ENCODE results near the gene PPBP. TPM values are rescaled to one million over a fixed set of nuclear protein-coding genes. Genes with fewer than 3 reads are reported as not detected.
A peak's percentile ranks its signal among the peaks of the same experiment; 100 is the strongest.
"Not testable (repeated sequence)": the region's sequence is repeated elsewhere in the genome, so short reads cannot be mapped to it uniquely, and the experiment has no call there.

Gene PPBP
- total RNA-seq, 1 donor from 2014 or later, result not detected

GRCh38 chr4:73964862-73965611 is 23.0 kb downstream of the PPBP start:
- no peaks in the 10 kb centered on the region for H3K36me3 Mint-ChIP-seq (ENCODE audit: low read depth, unreplicated experiment)
- no peaks in the 10 kb centered on the region for H3K27me3 Mint-ChIP-seq (ENCODE audit: unreplicated experiment)
- no peaks in the 10 kb centered on the region for H3K4me1 Mint-ChIP-seq (ENCODE audit: unreplicated experiment)
- no peak overlapping the region for H3K4me3 Mint-ChIP-seq (ENCODE audit: unreplicated experiment)
- TF ChIP-seq, protein P1, sequence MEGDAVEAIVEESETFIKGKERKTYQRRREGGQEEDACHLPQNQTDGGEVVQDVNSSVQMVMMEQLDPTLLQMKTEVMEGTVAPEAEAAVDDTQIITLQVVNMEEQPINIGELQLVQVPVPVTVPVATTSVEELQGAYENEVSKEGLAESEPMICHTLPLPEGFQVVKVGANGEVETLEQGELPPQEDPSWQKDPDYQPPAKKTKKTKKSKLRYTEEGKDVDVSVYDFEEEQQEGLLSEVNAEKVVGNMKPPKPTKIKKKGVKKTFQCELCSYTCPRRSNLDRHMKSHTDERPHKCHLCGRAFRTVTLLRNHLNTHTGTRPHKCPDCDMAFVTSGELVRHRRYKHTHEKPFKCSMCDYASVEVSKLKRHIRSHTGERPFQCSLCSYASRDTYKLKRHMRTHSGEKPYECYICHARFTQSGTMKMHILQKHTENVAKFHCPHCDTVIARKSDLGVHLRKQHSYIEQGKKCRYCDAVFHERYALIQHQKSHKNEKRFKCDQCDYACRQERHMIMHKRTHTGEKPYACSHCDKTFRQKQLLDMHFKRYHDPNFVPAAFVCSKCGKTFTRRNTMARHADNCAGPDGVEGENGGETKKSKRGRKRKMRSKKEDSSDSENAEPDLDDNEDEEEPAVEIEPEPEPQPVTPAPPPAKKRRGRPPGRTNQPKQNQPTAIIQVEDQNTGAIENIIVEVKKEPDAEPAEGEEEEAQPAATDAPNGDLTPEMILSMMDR (IDR thresholded peaks at IDR 0.05; ENCODE audit: unreplicated experiment), result peak; percentile 42
- no peaks in the 10 kb centered on the region for H3K9me3 Mint-ChIP-seq (ENCODE audit: unreplicated experiment)
- peak; percentile 41 for DNase-seq (ENCODE audit: low spot score)
- H3K27ac Mint-ChIP-seq (ENCODE audit: unreplicated experiment), result no peak overlapping the region

- H3K27me3 Mint-ChIP-seq (ENCODE audit: unreplicated experiment), result no peaks in the 10 kb centered on the region
- TF ChIP-seq, protein P1 (IDR thresholded peaks at IDR 0.05; ENCODE audit: unreplicated experiment), result no peak
- no peak for DNase-seq (ENCODE audit: low spot score)
- H3K4me3 Mint-ChIP-seq (ENCODE audit: unreplicated experiment), result no peak overlapping the region
- H3K4me1 Mint-ChIP-seq (ENCODE audit: unreplicated experiment), result no peaks in the 10 kb centered on the region
- H3K36me3 Mint-ChIP-seq (ENCODE audit: low read depth, unreplicated experiment), result no peaks in the 10 kb centered on the region
- H3K27ac Mint-ChIP-seq (ENCODE audit: unreplicated experiment), result no peak overlapping the region
- no peaks in the 10 kb centered on the region for H3K9me3 Mint-ChIP-seq (ENCODE audit: unreplicated experiment)
Measured at GRCh38 chr4:73962724-73963123, 25.3 kb downstream of the PPBP start.

GRCh38 chr4:73959041-73959440 is 28.9 kb downstream of the PPBP start:
- not testable (repeated sequence) for H3K9me3 Mint-ChIP-seq (ENCODE audit: unreplicated experiment); H3K27me3 Mint-ChIP-seq (ENCODE audit: unreplicated experiment); H3K4me3 Mint-ChIP-seq (ENCODE audit: unreplicated experiment); H3K4me1 Mint-ChIP-seq (ENCODE audit: unreplicated experiment); H3K27ac Mint-ChIP-seq (ENCODE audit: unreplicated experiment); DNase-seq (ENCODE audit: low spot score)
- peaks cover 12% of the 10 kb centered on the region for H3K36me3 Mint-ChIP-seq (ENCODE audit: low read depth, unreplicated experiment)

GRCh38 chr4:73952352-73952751 is 35.6 kb downstream of the PPBP start:
- Mint-ChIP-seq H3K4me1 (ENCODE audit: unreplicated experiment) (no peaks in the 10 kb centered on the region), H3K4me3 (ENCODE audit: unreplicated experiment) (no peak overlapping the region), H3K36me3 (ENCODE audit: low read depth, unreplicated experiment) (peaks cover 12% of the 10 kb centered on the region), H3K9me3 (ENCODE audit: unreplicated experiment) (no peaks in the 10 kb centered on the region), H3K27ac (ENCODE audit: unreplicated experiment) (no peak overlapping the region), H3K27me3 (ENCODE audit: unreplicated experiment) (peaks cover 2% of the 10 kb centered on the region)
- TF ChIP-seq, protein P1 (IDR thresholded peaks at IDR 0.05; ENCODE audit: unreplicated experiment), result no peak
- DNase-seq (ENCODE audit: low spot score), result no peak

DNA sequence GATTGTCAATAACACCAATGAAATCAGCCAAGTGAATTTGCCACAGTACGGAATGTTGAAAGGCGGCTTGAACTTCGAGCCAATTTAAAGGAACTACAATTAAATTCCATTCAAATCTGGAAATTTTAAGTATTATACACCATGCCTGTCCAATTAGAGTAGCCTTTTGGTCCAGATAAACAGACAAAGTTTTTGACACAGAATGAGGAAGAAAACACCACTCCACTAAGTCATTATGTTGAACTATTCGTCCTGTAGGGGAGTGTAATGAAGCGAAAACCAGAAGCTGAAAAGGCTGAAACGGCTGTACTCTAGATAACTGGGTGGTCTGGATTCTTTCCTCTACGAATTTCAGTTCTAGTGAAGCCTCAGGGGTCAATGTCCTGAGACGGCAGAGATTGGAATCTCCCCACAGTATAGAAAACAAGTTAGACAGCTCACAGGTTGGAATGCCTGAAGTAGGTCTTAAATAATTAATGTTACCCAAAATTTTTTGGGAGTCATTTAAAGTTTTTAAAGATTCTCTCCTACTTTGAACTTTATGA is 37.5 kb downstream of the PPBP start:
- not testable (repeated sequence) for H3K4me3 Mint-ChIP-seq (ENCODE audit: unreplicated experiment); DNase-seq (ENCODE audit: low spot score); H3K36me3 Mint-ChIP-seq (ENCODE audit: low read depth, unreplicated experiment); H3K27ac Mint-ChIP-seq (ENCODE audit: unreplicated experiment); H3K4me1 Mint-ChIP-seq (ENCODE audit: unreplicated experiment); H3K9me3 Mint-ChIP-seq (ENCODE audit: unreplicated experiment); H3K27me3 Mint-ChIP-seq (ENCODE audit: unreplicated experiment)

Measured in endothelial cell (in vitro differentiated cells).